Measurements from ENCODE around the gene HYAL1.

HYAL1 gene

GRCh38 chr3:50276762-50277101, 26.6 kb downstream of the HYAL1 start:
- Histone ChIP-seq H3K4ac (ENCODE audit: low read depth in 1 of 2, low read length in 2 of 2) (no peak overlapping the region), H3K23ac (ENCODE audit: low read length in 2 of 2) (no peak overlapping the region), H4K91ac (ENCODE audit: low read length) (no peak overlapping the region), H3K36me3 (ENCODE audit: control insufficient read depth in 1 of 2, insufficient read depth in 2 of 2, low read depth in 1 of 2, low read length in 2 of 2) (peaks cover 0 to 5% of the 10 kb centered on the region in 2 experiments), H3K9ac (ENCODE audit: low read length) (no peak overlapping the region), H2BK120ac (ENCODE audit: low read depth, low read length) (no peak overlapping the region), H2AFZ (ENCODE audit: low read depth, low read length) (no peak overlapping the region), H3K79me1 (replicated peaks; ENCODE audit: low read length, poor library complexity, severe bottlenecking) (no peaks in the 10 kb centered on the region), H2BK15ac (ENCODE audit: low read depth, poor library complexity, severe bottlenecking) (peak overlapping the region; percentile 60), H3K14ac (ENCODE audit: low read length in 2 of 2) (no peak overlapping the region), H2BK12ac (ENCODE audit: low read length in 2 of 2) (no peak overlapping the region), H3K9me3 (ENCODE audit: control insufficient read depth, low read length) (no peaks in the 10 kb centered on the region), H3K4me3 (ENCODE audit: insufficient read depth in 1 of 2, low read depth in 1 of 2, low read length in 2 of 2) (no peak overlapping the region), H3K4me2 (ENCODE audit: low read length, poor library complexity, severe bottlenecking) (no peak overlapping the region), H3K18ac (ENCODE audit: low read depth in 1 of 2, low read length in 2 of 2) (no peak overlapping the region), H2BK5ac (ENCODE audit: low read depth, low read length, poor library complexity, severe bottlenecking) (no peak overlapping the region), H2AK5ac (ENCODE audit: low read length, severe bottlenecking) (no peak overlapping the region), H3K27ac (ENCODE audit: low read length, poor library complexity, severe bottlenecking) (no peak overlapping the region), H4K8ac (ENCODE audit: low read length) (no peak overlapping the region), H3K27me3 (ENCODE audit: control insufficient read depth in 1 of 2, insufficient read depth in 1 of 2, low read length in 2 of 2) (peaks cover 21 to 31% of the 10 kb centered on the region in 2 experiments), H3K4me1 (ENCODE audit: control insufficient read depth, insufficient read depth, low read depth, low read length) (peaks cover 22% of the 10 kb centered on the region)
- WGBS = 87% methylated on average over 17 of the region's 17 CpGs
- DNase-seq = no peak

DNA sequence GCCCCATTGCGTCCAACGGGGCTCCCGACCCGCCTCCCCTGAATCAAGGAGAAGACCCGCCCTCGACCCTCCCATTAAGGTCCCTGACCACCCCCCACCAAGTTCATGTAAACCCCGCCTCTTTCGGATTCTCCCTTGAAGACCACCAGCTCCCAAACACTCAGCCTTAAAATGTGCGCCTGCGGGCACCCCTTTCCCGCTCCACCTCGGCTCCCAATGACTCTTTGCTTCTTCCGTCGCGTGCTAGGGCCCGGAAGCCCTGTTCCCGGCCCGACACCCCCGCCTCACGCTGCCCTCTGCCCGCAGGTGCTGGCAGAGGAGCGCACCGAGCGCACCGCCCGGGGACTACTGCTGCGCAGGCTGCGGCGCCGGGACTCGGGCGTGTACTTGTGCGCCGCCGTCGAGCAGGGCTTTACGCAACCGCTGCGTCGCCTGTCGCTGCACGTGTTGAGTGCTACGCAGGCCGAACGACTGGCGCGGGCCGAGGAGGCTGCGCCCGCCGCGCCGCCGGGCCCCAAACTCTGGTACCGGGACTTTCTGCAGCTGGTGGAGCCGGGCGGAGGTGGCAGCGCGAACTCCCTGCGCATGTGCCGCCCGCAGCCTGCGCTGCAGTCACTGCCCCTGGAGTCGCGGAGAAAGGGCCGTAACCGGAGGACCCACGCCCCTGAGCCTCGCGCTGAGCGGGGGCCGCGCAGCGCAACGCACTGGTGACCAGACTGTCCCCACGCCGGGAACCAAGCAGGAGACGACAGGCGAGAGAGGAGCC, 27.2 kb downstream of the HYAL1 start:
- peaks cover 0 to 5% of the 10 kb centered on the region in 2 experiments for H3K36me3 ChIP-seq (ENCODE audit: control insufficient read depth in 1 of 2, insufficient read depth in 2 of 2, low read depth in 1 of 2, low read length in 2 of 2)
- no peak overlapping the region for H3K9ac ChIP-seq (ENCODE audit: low read length)
- H3K27me3 ChIP-seq (ENCODE audit: control insufficient read depth in 1 of 2, insufficient read depth in 1 of 2, low read length in 2 of 2) = peaks cover 21 to 31% of the 10 kb centered on the region in 2 experiments
- no peak overlapping the region for H2AK5ac ChIP-seq (ENCODE audit: low read length, severe bottlenecking)
- no peak overlapping the region for H4K8ac ChIP-seq (ENCODE audit: low read length)
- no peak overlapping the region for H2BK15ac ChIP-seq (ENCODE audit: low read depth, poor library complexity, severe bottlenecking)
- no peak overlapping the region for H3K27ac ChIP-seq (ENCODE audit: low read length, poor library complexity, severe bottlenecking)
- H3K23ac ChIP-seq (ENCODE audit: low read length in 2 of 2) = no peak overlapping the region
- no peak overlapping the region for H2BK12ac ChIP-seq (ENCODE audit: low read length in 2 of 2)
- H2BK5ac ChIP-seq (ENCODE audit: low read depth, low read length, poor library complexity, severe bottlenecking) = no peak overlapping the region
- WGBS = 32% methylated on average over 75 of the region's 79 CpGs
- H2AFZ ChIP-seq (ENCODE audit: low read depth, low read length) = no peak overlapping the region
- H3K18ac ChIP-seq (ENCODE audit: low read depth in 1 of 2, low read length in 2 of 2) = no peak overlapping the region
- H3K4me2 ChIP-seq (ENCODE audit: low read length, poor library complexity, severe bottlenecking) = no peak overlapping the region
- H2BK120ac ChIP-seq (ENCODE audit: low read depth, low read length) = no peak overlapping the region
- H3K4me1 ChIP-seq (ENCODE audit: control insufficient read depth, insufficient read depth, low read depth, low read length) = peaks cover 22% of the 10 kb centered on the region
- no peak overlapping the region for H3K4ac ChIP-seq (ENCODE audit: low read depth in 1 of 2, low read length in 2 of 2)
- H4K91ac ChIP-seq (ENCODE audit: low read length) = no peak overlapping the region
- H3K4me3 ChIP-seq (ENCODE audit: insufficient read depth in 1 of 2, low read depth in 1 of 2, low read length in 2 of 2) = peak overlapping the region in 1 of 2 experiments; percentile 7
- H3K14ac ChIP-seq (ENCODE audit: low read length in 2 of 2) = no peak overlapping the region
- no peak for DNase-seq
- H3K79me1 ChIP-seq (replicated peaks; ENCODE audit: low read length, poor library complexity, severe bottlenecking) = no peaks in the 10 kb centered on the region
- H3K9me3 ChIP-seq (ENCODE audit: control insufficient read depth, low read length) = no peaks in the 10 kb centered on the region

DNA sequence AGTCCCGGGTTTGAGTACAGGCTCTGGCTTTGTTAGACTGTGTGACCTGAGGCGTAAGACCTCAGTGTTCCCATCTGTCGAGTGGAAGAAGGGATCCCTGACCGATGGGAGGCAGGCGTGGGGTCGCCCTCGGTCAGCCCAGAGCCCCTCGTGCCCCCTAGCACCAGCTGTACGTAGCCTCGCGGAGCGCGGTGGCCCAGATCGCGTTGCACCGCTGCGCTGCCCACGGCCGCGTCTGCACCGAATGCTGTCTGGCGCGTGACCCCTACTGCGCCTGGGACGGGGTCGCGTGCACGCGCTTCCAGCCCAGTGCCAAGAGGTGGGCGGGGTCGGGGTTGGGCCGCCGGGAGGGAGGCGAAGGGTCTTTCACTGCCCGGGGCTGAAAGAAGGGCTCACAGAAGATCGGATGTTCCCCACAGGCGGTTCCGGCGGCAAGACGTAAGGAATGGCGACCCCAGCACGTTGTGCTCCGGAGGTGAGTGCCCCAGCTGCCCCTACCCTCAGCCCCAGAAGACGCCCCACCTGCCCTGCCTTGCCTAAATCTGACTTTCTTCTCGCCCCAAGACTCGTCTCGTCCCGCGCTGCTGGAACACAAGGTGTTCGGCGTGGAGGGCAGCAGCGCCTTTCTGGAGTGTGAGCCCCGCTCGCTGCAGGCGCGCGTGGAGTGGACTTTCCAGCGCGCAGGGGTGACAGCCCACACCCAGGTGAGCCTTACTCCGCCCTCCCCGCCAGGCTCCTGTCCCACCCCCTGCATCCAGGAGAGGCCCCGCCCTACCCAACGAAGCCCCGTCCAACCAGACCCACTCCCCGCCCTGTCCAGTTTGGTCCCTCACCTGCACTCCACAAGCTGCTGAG, 28.0 kb downstream of the HYAL1 start:
- H2BK12ac ChIP-seq (ENCODE audit: low read length in 2 of 2) = no peak overlapping the region
- peak overlapping the region in 1 of 2 experiments; percentile 23 for H3K4me3 ChIP-seq (ENCODE audit: insufficient read depth in 1 of 2, low read depth in 1 of 2, low read length in 2 of 2)
- H3K36me3 ChIP-seq (ENCODE audit: control insufficient read depth in 1 of 2, insufficient read depth in 2 of 2, low read depth in 1 of 2, low read length in 2 of 2) = peaks cover 0 to 5% of the 10 kb centered on the region in 2 experiments
- DNase-seq = no peak
- H3K4me2 ChIP-seq (ENCODE audit: low read length, poor library complexity, severe bottlenecking) = peak overlapping the region; percentile 47
- peak overlapping the region in 1 of 2 experiments; percentile 58 for H3K14ac ChIP-seq (ENCODE audit: low read length in 2 of 2)
- H3K23ac ChIP-seq (ENCODE audit: low read length in 2 of 2) = no peak overlapping the region
- WGBS = 19% methylated on average over 59 of the region's 65 CpGs
- no peaks in the 10 kb centered on the region for H3K79me1 ChIP-seq (replicated peaks; ENCODE audit: low read length, poor library complexity, severe bottlenecking)
- H3K4ac ChIP-seq (ENCODE audit: low read depth in 1 of 2, low read length in 2 of 2) = no peak overlapping the region
- no peak overlapping the region for H4K8ac ChIP-seq (ENCODE audit: low read length)
- no peak overlapping the region for H2AFZ ChIP-seq (ENCODE audit: low read depth, low read length)
- H2AK5ac ChIP-seq (ENCODE audit: low read length, severe bottlenecking) = no peak overlapping the region
- H3K9ac ChIP-seq (ENCODE audit: low read length) = no peak overlapping the region
- H4K91ac ChIP-seq (ENCODE audit: low read length) = peak overlapping the region; percentile 6
- no peaks in the 10 kb centered on the region for H3K9me3 ChIP-seq (ENCODE audit: control insufficient read depth, low read length)
- H2BK15ac ChIP-seq (ENCODE audit: low read depth, poor library complexity, severe bottlenecking) = no peak overlapping the region
- no peak overlapping the region for H2BK5ac ChIP-seq (ENCODE audit: low read depth, low read length, poor library complexity, severe bottlenecking)
- H3K27ac ChIP-seq (ENCODE audit: low read length, poor library complexity, severe bottlenecking) = no peak overlapping the region
- peaks cover 28% of the 10 kb centered on the region for H3K4me1 ChIP-seq (ENCODE audit: control insufficient read depth, insufficient read depth, low read depth, low read length)
- no peak overlapping the region for H2BK120ac ChIP-seq (ENCODE audit: low read depth, low read length)
- H3K18ac ChIP-seq (ENCODE audit: low read depth in 1 of 2, low read length in 2 of 2) = no peak overlapping the region
- H3K27me3 ChIP-seq (ENCODE audit: control insufficient read depth in 1 of 2, insufficient read depth in 1 of 2, low read length in 2 of 2) = peaks cover 21 to 31% of the 10 kb centered on the region in 2 experiments
